Measurements from ENCODE around the gene TRMT10B.
"Not testable (repeated sequence)": the region's sequence is repeated elsewhere in the genome, so short reads cannot be mapped to it uniquely, and the experiment has no call there.

Gene TRMT10B

DNA sequence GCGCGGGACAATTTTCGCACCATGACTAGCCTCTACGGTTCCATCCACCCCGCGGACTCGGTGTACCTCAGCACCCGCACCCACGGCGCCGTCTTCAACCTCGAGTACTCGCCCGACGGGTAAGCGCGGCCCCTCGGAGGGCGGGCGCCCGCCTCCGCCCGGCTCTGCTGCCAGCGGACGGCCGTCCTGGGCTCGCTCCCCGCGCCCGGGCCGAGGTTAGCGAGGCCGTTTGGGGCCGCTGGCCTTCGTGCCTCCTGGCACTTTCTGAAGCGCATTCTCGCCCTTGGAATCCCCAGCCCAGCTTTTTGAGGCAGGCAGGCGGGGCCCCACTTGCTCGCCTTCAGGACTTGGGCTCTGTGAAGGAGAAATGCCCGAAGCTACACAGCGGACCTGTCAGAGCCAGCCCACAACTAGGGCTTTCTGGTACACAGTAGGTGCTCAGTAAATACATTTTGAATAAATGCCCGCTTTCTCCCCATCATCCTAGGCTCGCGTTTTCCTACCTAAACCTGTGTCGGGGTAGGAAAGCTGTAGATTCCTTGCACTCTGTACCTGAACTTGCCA lies 47.8 kb downstream of the TRMT10B start:
- DNase-seq (ENCODE audit: low read depth), result peak; percentile 12

DNA sequence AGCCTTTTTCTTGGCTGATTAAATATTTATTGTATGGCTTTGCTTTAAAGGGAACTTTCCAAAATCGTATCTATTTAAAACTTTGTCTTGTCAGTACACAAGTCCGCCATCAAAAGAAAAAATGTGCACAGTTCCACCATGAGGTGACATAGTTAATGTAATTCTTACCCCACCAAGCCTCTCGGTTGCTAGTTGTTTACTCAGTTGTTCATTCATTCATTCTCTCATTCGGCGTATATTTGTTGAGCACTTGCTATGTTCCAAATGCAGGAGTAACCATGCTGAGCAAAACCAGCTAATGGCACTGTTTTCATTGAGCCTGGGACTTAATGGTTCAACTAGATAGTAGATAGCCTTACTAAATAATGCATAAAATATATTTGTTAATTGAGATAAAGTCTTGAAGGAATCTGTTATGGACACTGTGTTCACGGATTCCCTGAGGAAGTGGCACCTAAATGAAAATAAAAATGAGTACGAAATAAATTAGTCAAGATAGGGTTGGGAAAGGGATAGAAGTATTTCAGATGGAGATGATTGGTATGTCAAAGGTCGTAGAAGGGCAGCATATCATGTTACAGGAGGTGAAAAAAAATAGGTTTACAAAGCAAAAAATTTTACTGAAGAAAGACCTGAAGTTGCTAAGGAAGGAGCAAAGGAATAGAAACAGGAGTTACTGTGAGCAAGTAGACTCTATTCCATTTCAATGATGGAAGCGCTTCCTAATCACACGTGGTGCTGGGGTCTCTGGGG lies 48.5 kb downstream of the TRMT10B start:
- DNase-seq (ENCODE audit: low read depth), result no peak

- DNase-seq (ENCODE audit: low read depth), result no peak
These were observed 52.7 kb downstream of the TRMT10B start for GRCh38 chr9:37806271-37806670.

- not testable (repeated sequence) for DNase-seq (ENCODE audit: low read depth)
These were observed 56.1 kb downstream of the TRMT10B start for GRCh38 chr9:37809676-37810075.

GRCh38 chr9:37811906-37812476 lies 58.4 kb downstream of the TRMT10B start:
- DNase-seq (ENCODE audit: low read depth), result no peak

GRCh38 chr9:37812773-37813379 lies 59.3 kb downstream of the TRMT10B start:
- no peak for DNase-seq (ENCODE audit: low read depth)

GRCh38 chr9:37818849-37819248 lies 65.2 kb downstream of the TRMT10B start:
- DNase-seq (ENCODE audit: low read depth), result no peak

GRCh38 chr9:37820142-37820541 lies 66.5 kb downstream of the TRMT10B start:
- DNase-seq (ENCODE audit: low read depth), result no peak

- not testable (repeated sequence) for DNase-seq (ENCODE audit: low read depth)
These were observed 71.6 kb downstream of the TRMT10B start for GRCh38 chr9:37825174-37825573.

DNA sequence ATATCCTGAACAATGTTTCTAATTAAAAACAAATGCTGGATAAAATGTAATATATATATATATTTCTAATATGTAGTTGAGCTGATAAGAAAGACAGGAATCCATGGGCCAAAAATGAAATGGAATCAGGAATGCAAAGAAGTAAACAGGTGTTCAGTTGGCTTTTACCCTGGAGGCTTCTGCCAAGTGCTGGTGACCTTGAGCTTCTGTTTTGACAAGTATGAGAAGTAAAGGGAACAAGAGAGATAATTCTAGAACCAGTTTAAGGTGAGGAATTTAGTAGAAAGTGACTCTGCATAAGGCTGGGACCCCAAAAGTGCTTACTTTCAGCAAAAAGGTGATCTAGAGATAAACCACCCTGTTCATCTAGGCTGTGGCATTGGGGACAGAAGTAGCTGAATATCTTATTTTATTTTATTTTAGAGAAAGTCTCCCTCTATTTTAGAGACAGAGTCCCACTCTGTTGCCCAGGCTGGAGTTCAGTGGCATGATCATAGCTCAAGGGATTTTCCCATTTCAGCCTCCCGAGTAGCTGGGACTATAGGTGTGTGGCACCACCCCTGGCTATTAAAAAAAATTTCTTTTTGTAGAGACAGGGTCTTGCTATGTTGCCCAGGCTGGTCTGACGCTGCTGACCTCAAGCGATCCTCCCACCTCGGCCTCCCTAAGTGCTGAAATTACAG lies 74.0 kb downstream of the TRMT10B start:
- DNase-seq (ENCODE audit: low read depth), result no peak

All from HS-27A (cell line).